HCT116 (cell line): ENCODE measurements around the gene NDUFAF7. TPM values are rescaled to one million over a fixed set of nuclear protein-coding genes. Genes with fewer than 3 reads are reported as not detected.
"Not testable (repeated sequence)": the region's sequence is repeated elsewhere in the genome, so short reads cannot be mapped to it uniquely, and the experiment has no call there.

Experiments used
- ATAC-seq: fragments of 200-7000 bp; cut with Tn5 transposase; 2 replicates; pipeline ENCODE4 v1.9.1; 2020; ENCODE audit warnings: mild to moderate bottlenecking, moderate library complexity
- BruUV-seq: library from RNA; stranded (reverse); fragments of 400-500 nt; replicated peaks from 2 replicates; lab custom pipeline; 2021; lab: Mats Ljungman, UMichigan
- CTCF ChIA-PET: fragments of 300-600 bp; sonication (Branson Sonifier 250); formaldehyde crosslinking; loops from one replicate; lab custom pipeline; 2021; ENCODE audit warnings: antibody characterized with exemption; lab: Charles Lee
- POLR2A ChIA-PET: fragments of 300-600, 350-600 bp; sonication (Branson Sonifier 250); formaldehyde crosslinking; loops from one replicate; lab custom pipeline; 2021; ENCODE audit warnings: antibody characterized with exemption; lab: Charles Lee
- RAD21 ChIA-PET, 2 experiments: fragments of 300-600 bp; sonication (Branson Sonifier 250); formaldehyde crosslinking; loops; one replicate each; lab custom pipeline; 2023; ENCODE audit warnings: low total read pairs in 2 of 2; ENCODE audit not compliant: uncharacterized antibody in 2 of 2, unreplicated experiment in 2 of 2, low non-redundant PET in 1 of 2; lab: Charles Lee
- DNase-seq: peaks from one replicate; pipeline ENCODE4 v3.0.0-alpha.2; 2010; ENCODE audit warnings: low read depth, low spot score
- H2AFZ ChIP-seq: fragments of 200-600 bp; shearing (Covaris generic), sonication (generic); 2 replicates; pipeline ENCODE4 v1.6.1; 2017; ENCODE audit warnings: low read depth, mixed run types, mixed read lengths, antibody characterized with exemption, low read length; ENCODE audit not compliant: poor library complexity, severe bottlenecking
- H3K27ac ChIP-seq: 2 replicates; pipeline ENCODE4 v1.5.1; 2012; ENCODE audit warnings: low read depth, low read length
- H3K27me3 ChIP-seq: fragments of 200-600 bp; sonication (generic); 2 replicates; pipeline ENCODE4 v1.6.1; 2016; ENCODE audit warnings: mixed run types, low read length, mixed read lengths; ENCODE audit not compliant: insufficient read depth
- H3K36me3 ChIP-seq, 2 experiments: fragments of 200-500 bp in 1 of 2; fragments of 200-600 bp in 1 of 2; sonication (Bioruptor generic) in 1 of 2; sonication (generic) in 1 of 2; 2 replicates each; pipeline versions ENCODE4 v1.5.1 to v1.6.1; 2014 to 2016; ENCODE audit warnings: low read length in 2 of 2, inconsistent platforms in 1 of 2, mixed read lengths in 1 of 2, mixed run types in 1 of 2; ENCODE audit not compliant: insufficient read depth in 2 of 2, control insufficient read depth in 1 of 2
- H3K4me1 ChIP-seq, 2 experiments: fragments of 200-600 bp in 1 of 2; sonication (generic) in 1 of 2; 2 replicates each; pipeline versions ENCODE4 v1.5.1 to v1.6.1; 2012 to 2017; ENCODE audit warnings: low read length in 2 of 2, inconsistent platforms in 1 of 2, mild to moderate bottlenecking in 1 of 2, mixed read lengths in 1 of 2, mixed run types in 1 of 2, moderate library complexity in 1 of 2; ENCODE audit not compliant: insufficient read depth in 2 of 2, control insufficient read depth in 1 of 2
- H3K4me2 ChIP-seq: fragments of 200-600 bp; sonication (generic); 2 replicates; pipeline ENCODE4 v1.6.1; 2017; ENCODE audit warnings: mixed run types, low read length, mixed read lengths
- H3K4me3 ChIP-seq, 2 experiments: fragments of 200-600 bp in 1 of 2; sonication (generic) in 1 of 2; replicated peaks in 1 of 2; 2 replicates each; pipeline ENCODE4 v1.5.1; 2011 to 2016; ENCODE audit warnings: low read length in 2 of 2, control low read depth in 1 of 2, low read depth in 1 of 2, mild to moderate bottlenecking in 1 of 2, mixed read lengths in 1 of 2, mixed run types in 1 of 2
- H3K79me2 ChIP-seq: fragments of 200-600 bp; sonication (generic); 2 replicates; pipeline ENCODE4 v1.6.1; 2017; ENCODE audit warnings: mild to moderate bottlenecking, mixed run types, low read length, moderate library complexity, mixed read lengths; ENCODE audit not compliant: insufficient read depth
- H3K9ac ChIP-seq: fragments of 200-600 bp; sonication (generic); 2 replicates; pipeline ENCODE4 v1.6.1; 2016; ENCODE audit warnings: low read length, mixed read lengths
- H3K9me2 ChIP-seq: fragments of 200-600 bp; sonication (generic), shearing (Covaris generic); 2 replicates; pipeline ENCODE4 v1.6.1; 2017; ENCODE audit warnings: mixed run types, mild to moderate bottlenecking, moderate library complexity; ENCODE audit not compliant: insufficient read depth
- H3K9me3 ChIP-seq, 2 experiments: fragments of 200-500 bp in 1 of 2; fragments of 200-600 bp in 1 of 2; sonication (Bioruptor generic) in 1 of 2; sonication (generic) in 1 of 2; 2 replicates each; pipeline ENCODE4 v1.6.1; 2014 to 2017; ENCODE audit warnings: low read length in 2 of 2, mixed read lengths in 2 of 2, inconsistent platforms in 1 of 2, low read depth in 1 of 2, mild to moderate bottlenecking in 1 of 2, mixed run types in 1 of 2, moderate library complexity in 1 of 2; ENCODE audit not compliant: control insufficient read depth in 1 of 2, insufficient read depth in 1 of 2
- H4K20me1 ChIP-seq: fragments of 200-600 bp; sonication (generic), shearing (Covaris generic); 2 replicates; pipeline ENCODE4 v1.6.1; 2017; ENCODE audit warnings: mixed run types, mild to moderate bottlenecking, moderate library complexity; ENCODE audit not compliant: insufficient read depth
- ELF1 ChIP-seq: IDR thresholded peaks from 2 replicates; pipeline ENCODE4 v1.6.1; 2012; ENCODE audit warnings: low read depth, borderline replicate concordance
- POLR2A ChIP-seq: IDR thresholded peaks from 2 replicates; pipeline ENCODE4 v1.7.0; 2011; ENCODE audit warnings: borderline replicate concordance; ENCODE audit not compliant: insufficient read depth, insufficient read length; ENCODE audit errors: extremely low read depth
- RAD21 ChIP-seq: IDR thresholded peaks from 2 replicates; pipeline ENCODE4 v1.6.1; 2012; ENCODE audit warnings: low read depth, mild to moderate bottlenecking
- SP1 ChIP-seq: IDR thresholded peaks from 2 replicates; pipeline ENCODE4 v1.6.1; 2012; ENCODE audit warnings: low read depth
- SRF ChIP-seq: IDR thresholded peaks from 2 replicates; pipeline ENCODE4 v1.6.1; 2012; ENCODE audit warnings: low read depth
- TCF7L2 ChIP-seq: IDR thresholded peaks from 2 replicates; pipeline ENCODE4 v1.7.0; 2011; ENCODE audit warnings: borderline replicate concordance, inconsistent platforms; ENCODE audit not compliant: insufficient read depth, insufficient read length; ENCODE audit errors: extremely low read depth
- YY1 ChIP-seq: IDR thresholded peaks from 2 replicates; pipeline ENCODE4 v1.6.1; 2011; ENCODE audit warnings: low read length, low read depth, moderate library complexity, mild to moderate bottlenecking; ENCODE audit not compliant: insufficient replicate concordance; ENCODE audit errors: extremely low read depth
- intact Hi-C: fragments of 100-400 bp; cut with micrococcal nuclease; formaldehyde crosslinking; loops from 2 replicates; pipeline ENCODE4 v1.10.0; 2022
- total RNA-seq: library from RNA; stranded (reverse); gene quantifications from one replicate; pipeline ENCODE4 v1.2.1, GENCODE V29; 2021; ENCODE audit not compliant: unreplicated experiment
- TF ChIP-seq, protein P1 (sequence below): IDR thresholded peaks from 2 replicates; pipeline ENCODE4 v1.6.1; 2012

The NDUFAF7 gene
- total RNA-seq, 1 experiment from 2014 or later = 21.6 TPM

GRCh38 chr2:37291680-37292079, 60.2 kb downstream of the NDUFAF7 start (continued):
- TF ChIP-seq YY1 = no peak
- no peak for TF ChIP-seq ELF1
- TF ChIP-seq, protein P1, sequence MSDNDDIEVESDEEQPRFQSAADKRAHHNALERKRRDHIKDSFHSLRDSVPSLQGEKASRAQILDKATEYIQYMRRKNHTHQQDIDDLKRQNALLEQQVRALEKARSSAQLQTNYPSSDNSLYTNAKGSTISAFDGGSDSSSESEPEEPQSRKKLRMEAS = no peak
- no peak for TF ChIP-seq POLR2A

DNA sequence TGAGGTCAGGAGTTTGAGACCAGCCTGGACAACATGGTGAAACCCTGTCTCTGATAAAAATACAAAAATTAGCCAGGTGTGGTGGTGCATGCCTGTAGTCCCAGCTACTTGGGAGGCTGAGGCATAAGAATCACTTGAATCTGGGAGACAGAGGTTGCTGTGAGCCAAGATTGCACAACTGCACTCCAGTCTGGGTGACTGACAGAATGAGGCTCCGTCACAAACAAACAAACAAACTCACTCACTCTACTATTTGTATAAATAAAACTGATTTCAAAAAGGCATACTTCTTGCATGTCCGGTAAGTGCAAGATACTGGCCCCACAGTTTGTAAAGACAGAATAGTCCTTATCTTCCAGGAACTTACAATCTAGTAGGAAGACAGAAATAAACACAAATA, 63.4 kb downstream of the NDUFAF7 start:
- DNase-seq, H3K4me1 ChIP-seq, POLR2A ChIA-PET, H3K4me2 ChIP-seq, BruUV-seq, H4K20me1 ChIP-seq, H3K27me3 ChIP-seq, ATAC-seq, H3K9me3 ChIP-seq, intact Hi-C loops, CTCF ChIA-PET, H2AFZ ChIP-seq, H3K9me2 ChIP-seq, H3K27ac ChIP-seq, RAD21 ChIA-PET, H3K9ac ChIP-seq, H3K36me3 ChIP-seq, H3K4me3 ChIP-seq, H3K79me2 ChIP-seq: not testable (repeated sequence)

DNA sequence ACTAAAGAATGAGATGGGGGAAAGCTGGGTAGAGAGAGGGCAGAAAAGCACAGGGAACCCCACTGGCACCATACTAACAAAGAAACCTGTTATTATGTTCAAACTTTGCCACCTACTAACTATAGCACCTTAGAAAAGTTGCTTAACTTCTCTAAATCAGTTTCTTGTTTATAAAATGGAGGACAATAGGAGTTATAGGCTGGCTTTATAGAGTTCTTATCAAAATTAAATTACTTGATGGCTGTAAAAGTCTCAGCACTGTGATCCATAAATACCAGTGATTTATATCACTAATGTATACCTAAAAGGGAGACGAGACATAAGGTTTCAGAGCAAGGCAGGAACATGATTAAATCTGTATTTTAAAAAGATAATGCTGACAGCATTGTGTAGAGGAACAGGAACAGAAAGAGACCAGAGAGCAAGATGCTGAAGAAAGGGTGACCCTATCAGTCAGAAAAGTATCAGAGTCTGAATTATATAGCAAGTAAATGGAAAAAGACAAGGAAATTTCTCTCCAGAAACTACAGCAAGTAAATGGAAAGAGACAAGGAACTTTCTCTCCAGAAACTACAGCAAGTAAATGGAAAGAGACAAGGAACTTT, 64.1 kb downstream of the NDUFAF7 start:
- BruUV-seq = no TSS peak
- no peak for TF ChIP-seq TCF7L2
- no peak for TF ChIP-seq RAD21
- TF ChIP-seq SP1 = no peak
- TF ChIP-seq SRF = no peak

More for the DNA sequence above, 64.1 kb downstream of the NDUFAF7 start:
- no peak overlapping the region for H3K4me3 ChIP-seq
- no peak overlapping the region for H2AFZ ChIP-seq
- ChIA-PET RAD21 (no interaction called here), CTCF (no interaction called here), POLR2A (no interaction called here)
- intact Hi-C loops = no loop called here
- no peaks in the 10 kb centered on the region for H3K4me1 ChIP-seq
- H3K9me2 ChIP-seq = no peaks in the 10 kb centered on the region
- no peaks in the 10 kb centered on the region for H3K9me3 ChIP-seq
- no peak overlapping the region for H3K27ac ChIP-seq
- H3K36me3 ChIP-seq = no peaks in the 10 kb centered on the region
- H3K9ac ChIP-seq = no peak overlapping the region
- no peak overlapping the region for H3K4me2 ChIP-seq
- no peak for DNase-seq
- no peak for ATAC-seq
- no peaks in the 10 kb centered on the region for H3K27me3 ChIP-seq
- H4K20me1 ChIP-seq = no peaks in the 10 kb centered on the region
- no peaks in the 10 kb centered on the region for H3K79me2 ChIP-seq
